ENCODE measurements around the gene SNUPN. TPM values are rescaled to one million over a fixed set of nuclear protein-coding genes. Genes with fewer than 3 reads are reported as not detected.
A peak's percentile ranks its signal among the peaks of the same experiment; 100 is the strongest.
"Not testable (repeated sequence)": the region's sequence is repeated elsewhere in the genome, so short reads cannot be mapped to it uniquely, and the experiment has no call there.

Gene SNUPN
- total RNA-seq, 2 donors from 2014 or later: 17.2 to 26.4 TPM

- Mint-ChIP-seq H3K27me3 (ENCODE audit: insufficient read depth) (no peaks in the 10 kb centered on the region), H3K4me3 (no peak overlapping the region), H3K4me1 (peaks cover 5% of the 10 kb centered on the region), H3K9me3 (peaks cover 10% of the 10 kb centered on the region), H3K36me3 (ENCODE audit: low read depth) (peaks cover 44% of the 10 kb centered on the region), H3K27ac (peak overlapping the region; percentile 19)
- no peak overlapping the region for H3K9ac ChIP-seq (ENCODE audit: extremely low read depth, low read length, poor library complexity, severe bottlenecking)
- DNase-seq: no peak
- no peak overlapping the region for H3K4me3 ChIP-seq (ENCODE audit: low read length)
- H3K27me3 ChIP-seq (ENCODE audit: control insufficient read depth, insufficient read depth, low read length, poor library complexity, severe bottlenecking): no peaks in the 10 kb centered on the region
- H3K36me3 ChIP-seq (ENCODE audit: control insufficient read depth, insufficient read depth, low read length): peaks cover 30% of the 10 kb centered on the region
- 97 to 99% methylated on average over 3 to 4 of the region's 5 CpGs for WGBS, 2 experiments (ENCODE audit: insufficient coverage in 1 of 2, insufficient read length in 1 of 2)
- H3K27ac ChIP-seq (ENCODE audit: low read depth, low read length): no peak overlapping the region
- H3K9me3 ChIP-seq (ENCODE audit: control insufficient read depth, low read length): no peaks in the 10 kb centered on the region
- no peak for TF ChIP-seq CTCF (conservative IDR thresholded peaks at IDR 0.05)
- H3K4me1 ChIP-seq (ENCODE audit: control insufficient read depth, insufficient read depth, low read length): peaks cover 5% of the 10 kb centered on the region
Observed at GRCh38 chr15:75561888-75562287, 63.6 kb downstream of the SNUPN start.

GRCh38 chr15:75559360-75559759 is 66.2 kb downstream of the SNUPN start:
- not testable (repeated sequence) for H3K27me3 Mint-ChIP-seq (ENCODE audit: insufficient read depth)

GRCh38 chr15:75558955-75559354 is 66.6 kb downstream of the SNUPN start:
- peaks cover 46% of the 10 kb centered on the region for H3K36me3 Mint-ChIP-seq (ENCODE audit: low read depth)
- not testable (repeated sequence) for H3K4me1 ChIP-seq (ENCODE audit: control insufficient read depth, insufficient read depth, low read length); H3K4me3 ChIP-seq (ENCODE audit: low read length); H3K27ac Mint-ChIP-seq; H3K9ac ChIP-seq (ENCODE audit: extremely low read depth, low read length, poor library complexity, severe bottlenecking); H3K9me3 ChIP-seq (ENCODE audit: control insufficient read depth, low read length); H3K27me3 ChIP-seq (ENCODE audit: control insufficient read depth, insufficient read depth, low read length, poor library complexity, severe bottlenecking); H3K27ac ChIP-seq (ENCODE audit: low read depth, low read length); H3K4me3 Mint-ChIP-seq; DNase-seq; H3K9me3 Mint-ChIP-seq; H3K27me3 Mint-ChIP-seq (ENCODE audit: insufficient read depth); H3K4me1 Mint-ChIP-seq
- 91 to 96% methylated on average over 6 to 23 of the region's 28 CpGs for WGBS, 2 experiments (ENCODE audit: insufficient coverage in 1 of 2, insufficient read length in 1 of 2)
- H3K36me3 ChIP-seq (ENCODE audit: control insufficient read depth, insufficient read depth, low read length): peaks cover 31% of the 10 kb centered on the region

More at GRCh38 chr15:75559360-75559759, 66.2 kb downstream of the SNUPN start:
- H3K4me3 Mint-ChIP-seq; H3K4me1 Mint-ChIP-seq; H3K27ac ChIP-seq (ENCODE audit: low read depth, low read length); H3K9me3 Mint-ChIP-seq; H3K4me1 ChIP-seq (ENCODE audit: control insufficient read depth, insufficient read depth, low read length); H3K9me3 ChIP-seq (ENCODE audit: control insufficient read depth, low read length); H3K27me3 ChIP-seq (ENCODE audit: control insufficient read depth, insufficient read depth, low read length, poor library complexity, severe bottlenecking); H3K27ac Mint-ChIP-seq; H3K4me3 ChIP-seq (ENCODE audit: low read length); H3K9ac ChIP-seq (ENCODE audit: extremely low read depth, low read length, poor library complexity, severe bottlenecking); DNase-seq: not testable (repeated sequence)
- H3K36me3 ChIP-seq (ENCODE audit: control insufficient read depth, insufficient read depth, low read length): peaks cover 31% of the 10 kb centered on the region
- peaks cover 46% of the 10 kb centered on the region for H3K36me3 Mint-ChIP-seq (ENCODE audit: low read depth)
- WGBS, 2 experiments (ENCODE audit: insufficient coverage in 1 of 2, insufficient read length in 1 of 2): 90% methylated on average over 5 of the region's 6 CpGs; no CpG with 5 or more reads in 1 of the 2 experiments

- Histone ChIP-seq H3K27me3 (ENCODE audit: control insufficient read depth, insufficient read depth, low read length, poor library complexity, severe bottlenecking) (no peaks in the 10 kb centered on the region), H3K4me1 (ENCODE audit: control insufficient read depth, insufficient read depth, low read length) (no peaks in the 10 kb centered on the region), H3K4me3 (ENCODE audit: low read length) (no peak overlapping the region), H3K9me3 (ENCODE audit: control insufficient read depth, low read length) (no peaks in the 10 kb centered on the region), H3K36me3 (ENCODE audit: control insufficient read depth, insufficient read depth, low read length) (peaks cover 22% of the 10 kb centered on the region), H3K9ac (ENCODE audit: extremely low read depth, low read length, poor library complexity, severe bottlenecking) (no peak overlapping the region), H3K27ac (ENCODE audit: low read depth, low read length) (no peak overlapping the region)
- H3K9me3 Mint-ChIP-seq: peaks cover 10% of the 10 kb centered on the region
- peaks cover 28% of the 10 kb centered on the region for H3K36me3 Mint-ChIP-seq (ENCODE audit: low read depth)
- DNase-seq: no peak
- no peak overlapping the region for H3K27ac Mint-ChIP-seq
- H3K4me3 Mint-ChIP-seq: no peak overlapping the region
- peaks cover 1% of the 10 kb centered on the region for H3K4me1 Mint-ChIP-seq
- no peak for TF ChIP-seq CTCF (conservative IDR thresholded peaks at IDR 0.05)
- H3K27me3 Mint-ChIP-seq (ENCODE audit: insufficient read depth): no peaks in the 10 kb centered on the region
Observed at GRCh38 chr15:75554717-75555116, 70.8 kb downstream of the SNUPN start.

All from endodermal cell (in vitro differentiated cells).